GM21390 (cell line): ENCODE measurements around the gene HES4.
"Not testable (repeated sequence)": the region's sequence is repeated elsewhere in the genome, so short reads cannot be mapped to it uniquely, and the experiment has no call there.

ENCODE experiments used
- ATAC-seq: cut with Tn5 transposase; IDR thresholded peaks from one replicate; pipeline ENCODE4 v1.9.1; 2021; ENCODE audit not compliant: unreplicated experiment

Gene HES4

GRCh38 chr1:1033731-1034438, 34.0 kb upstream of the HES4 start:
- no peak for ATAC-seq

- ATAC-seq: peak; percentile 80
Measured at GRCh38 chr1:1033009-1033587, 33.2 kb upstream of the HES4 start.

GRCh38 chr1:1032424-1032823, 32.5 kb upstream of the HES4 start:
- no peak for ATAC-seq

- ATAC-seq: no peak
Measured at GRCh38 chr1:1031659-1032235, 31.9 kb upstream of the HES4 start.

- ATAC-seq: not testable (repeated sequence)
Measured at GRCh38 chr1:1030867-1031658, 31.2 kb upstream of the HES4 start.

- no peak for ATAC-seq
Measured at GRCh38 chr1:1027791-1028190, 27.9 kb upstream of the HES4 start.

GRCh38 chr1:1026599-1027413, 26.9 kb upstream of the HES4 start:
- no peak for ATAC-seq

GRCh38 chr1:1025730-1026129, 25.8 kb upstream of the HES4 start:
- no peak for ATAC-seq

GRCh38 chr1:1024771-1025699, 25.1 kb upstream of the HES4 start:
- no peak for ATAC-seq

- ATAC-seq: no peak
Measured at GRCh38 chr1:1024149-1024770, 24.4 kb upstream of the HES4 start.

GRCh38 chr1:1023700-1024099, 23.8 kb upstream of the HES4 start:
- no peak for ATAC-seq

- no peak for ATAC-seq
Measured at GRCh38 chr1:1022302-1023009, 22.6 kb upstream of the HES4 start.

- no peak for ATAC-seq
Measured at GRCh38 chr1:1021920-1022259, 22.0 kb upstream of the HES4 start.

GRCh38 chr1:1021010-1021919, 21.4 kb upstream of the HES4 start:
- ATAC-seq: no peak

GRCh38 chr1:1020415-1021009, 20.6 kb upstream of the HES4 start:
- peak; percentile 11 for ATAC-seq

- peak; percentile 29 for ATAC-seq
Measured at GRCh38 chr1:1020000-1020404, 20.1 kb upstream of the HES4 start, which contains the start of gene AGRN. Gene AGRN, plus strand, starts transcription at chr1:1020120. Its CDS starts 53 bp downstream, at chr1:1020173.
